ENCODE measurements around the gene SHPK. TPM values are rescaled to one million over a fixed set of nuclear protein-coding genes. Genes with fewer than 3 reads are reported as not detected.

SHPK gene
- total RNA-seq, 1 donor, result 4.7 TPM

DNA sequence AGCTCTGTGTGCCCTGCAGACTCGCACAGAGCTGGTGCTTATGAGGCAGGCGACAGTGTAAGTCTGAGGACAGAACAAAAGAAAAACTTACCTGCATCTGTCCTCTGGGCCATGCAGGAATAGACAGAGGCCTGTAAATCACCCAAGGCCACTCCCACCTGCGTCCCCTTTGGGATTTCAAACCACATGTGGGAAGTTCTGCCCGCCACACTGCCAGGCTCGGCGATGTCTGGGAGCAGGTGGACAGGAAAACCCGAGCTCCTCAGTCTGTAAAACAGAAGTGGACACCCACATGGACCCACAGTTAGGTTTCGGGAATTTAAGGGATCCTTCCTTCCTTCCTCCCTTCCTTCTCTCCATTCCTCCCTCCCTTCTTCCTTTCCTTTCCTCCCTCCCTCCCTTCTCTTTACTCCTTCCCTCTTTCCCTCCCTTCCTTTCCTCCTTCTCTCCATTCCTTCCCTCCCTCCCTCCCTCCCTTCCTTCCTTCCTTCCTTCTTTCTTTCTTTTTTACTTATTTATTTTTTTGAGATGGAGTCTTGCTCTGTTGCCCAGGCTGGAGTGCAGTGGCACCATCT, 14.8 kb downstream of the SHPK start:
- no peaks in the 10 kb centered on the region for H3K4me1 ChIP-seq (ENCODE audit: insufficient read depth, low read length)
- H3K9me3 ChIP-seq (ENCODE audit: low read depth, low read length), result no peaks in the 10 kb centered on the region
- H3K4me3 ChIP-seq (ENCODE audit: low read length), result no peak overlapping the region
- H3K27me3 ChIP-seq (ENCODE audit: insufficient read depth, low read length), result no peaks in the 10 kb centered on the region

DNA sequence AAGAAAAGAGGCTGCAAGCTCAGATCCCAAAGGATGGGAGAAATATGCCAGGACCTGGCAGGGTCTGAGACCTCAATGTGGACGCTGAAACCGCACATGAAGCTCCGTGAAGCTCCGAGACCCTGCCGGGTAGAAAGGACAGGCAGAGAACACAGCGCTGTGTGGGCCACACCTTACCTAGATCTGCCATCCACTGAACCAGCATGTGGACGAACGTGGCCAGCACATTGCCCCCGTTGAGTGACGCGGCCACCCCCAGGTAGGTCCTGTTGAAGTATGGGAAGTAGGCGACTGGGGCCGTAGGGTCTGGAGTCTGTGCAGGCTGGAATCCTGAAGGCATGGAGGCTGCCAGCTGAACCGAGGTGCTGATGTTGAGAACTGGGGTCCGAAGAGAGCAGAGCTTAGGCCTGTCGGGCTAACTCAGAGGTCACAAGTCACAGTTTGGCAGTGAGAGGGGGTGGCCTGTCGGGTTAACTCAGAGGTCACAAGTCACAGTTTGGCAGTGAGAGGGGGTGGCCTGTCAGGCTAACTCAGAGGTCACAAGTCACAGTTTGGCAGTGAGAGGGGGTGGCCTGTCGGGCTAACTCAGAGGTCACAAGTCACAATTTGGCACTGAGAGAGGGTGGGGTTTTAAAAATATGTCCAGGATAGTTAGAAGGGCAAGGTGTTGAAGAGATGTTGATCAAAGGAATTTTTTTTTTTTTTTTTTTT, 20.7 kb downstream of the SHPK start:
- Histone ChIP-seq H3K4me1 (ENCODE audit: insufficient read depth, low read length) (no peaks in the 10 kb centered on the region), H3K27me3 (ENCODE audit: insufficient read depth, low read length) (no peaks in the 10 kb centered on the region), H3K9me3 (ENCODE audit: low read depth, low read length) (no peaks in the 10 kb centered on the region), H3K4me3 (ENCODE audit: low read length) (no peak overlapping the region)

DNA sequence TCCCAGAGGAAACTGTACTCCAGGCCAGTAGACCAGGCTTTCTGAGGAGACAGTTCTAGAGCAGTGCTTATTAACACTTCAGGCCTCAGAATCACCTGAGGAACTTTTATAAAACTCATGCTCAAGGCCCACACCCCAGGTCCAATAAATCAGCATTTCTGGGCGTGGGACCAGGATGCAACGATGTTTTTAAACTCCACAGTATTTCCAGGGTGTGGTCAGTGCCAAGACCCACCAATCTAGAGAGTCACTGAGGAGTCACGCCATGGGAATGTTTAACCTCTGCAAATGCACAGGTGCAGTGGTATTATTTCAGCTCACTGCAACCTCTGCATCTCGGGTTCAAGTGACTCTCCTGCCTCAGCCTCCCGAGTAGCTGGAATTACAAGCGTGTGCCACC, 22.9 kb downstream of the SHPK start:
- no peaks in the 10 kb centered on the region for H3K27me3 ChIP-seq (ENCODE audit: insufficient read depth, low read length)
- no peaks in the 10 kb centered on the region for H3K9me3 ChIP-seq (ENCODE audit: low read depth, low read length)
- H3K4me3 ChIP-seq (ENCODE audit: low read length), result no peak overlapping the region
- H3K4me1 ChIP-seq (ENCODE audit: insufficient read depth, low read length), result no peaks in the 10 kb centered on the region

DNA sequence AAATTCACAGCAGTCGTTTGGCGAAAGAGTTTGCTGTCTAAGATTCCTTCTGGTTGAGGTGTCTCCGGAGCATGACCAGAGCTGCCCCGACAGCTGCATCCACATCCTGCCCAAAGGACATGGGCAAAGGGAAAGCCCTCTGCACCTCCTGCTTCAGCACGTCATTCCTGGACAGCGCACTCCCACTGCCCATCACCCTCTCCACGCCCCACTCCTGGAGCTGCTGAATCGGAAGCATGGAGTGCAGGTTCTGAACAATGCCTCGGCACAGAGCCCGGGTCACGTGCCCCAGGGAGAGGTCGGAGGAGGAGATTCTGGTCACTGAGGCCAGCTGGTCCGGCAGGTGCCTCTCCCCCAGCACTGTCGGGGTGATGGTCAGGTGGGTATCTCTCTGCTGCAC, 25.5 kb downstream of the SHPK start:
- Histone ChIP-seq H3K27me3 (ENCODE audit: insufficient read depth, low read length) (no peaks in the 10 kb centered on the region), H3K4me3 (ENCODE audit: low read length) (no peak overlapping the region), H3K9me3 (ENCODE audit: low read depth, low read length) (no peaks in the 10 kb centered on the region), H3K4me1 (ENCODE audit: insufficient read depth, low read length) (no peaks in the 10 kb centered on the region)

DNA sequence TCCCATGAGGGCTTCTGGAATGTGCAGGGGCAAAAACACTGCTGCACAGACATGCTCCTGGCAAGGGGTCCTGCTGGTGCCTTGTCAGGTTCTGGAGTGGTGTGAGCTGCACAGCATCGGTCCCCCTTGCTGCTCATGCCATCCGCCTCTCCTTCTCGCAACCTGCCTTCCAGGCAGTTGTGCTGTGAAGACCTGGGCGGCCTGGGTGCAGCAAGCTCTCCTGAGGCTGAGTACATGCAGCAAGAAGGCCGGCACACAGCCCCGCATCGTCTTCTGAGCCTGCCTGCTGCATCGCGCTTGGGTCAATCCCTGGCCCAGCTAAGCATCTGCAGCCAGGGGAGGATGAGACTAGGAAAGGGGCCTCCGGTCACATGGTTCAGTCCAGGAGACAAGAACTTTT, 26.4 kb downstream of the SHPK start:
- no peak overlapping the region for H3K4me3 ChIP-seq (ENCODE audit: low read length)
- no peaks in the 10 kb centered on the region for H3K4me1 ChIP-seq (ENCODE audit: insufficient read depth, low read length)
- H3K9me3 ChIP-seq (ENCODE audit: low read depth, low read length), result no peaks in the 10 kb centered on the region
- H3K27me3 ChIP-seq (ENCODE audit: insufficient read depth, low read length), result no peaks in the 10 kb centered on the region

DNA sequence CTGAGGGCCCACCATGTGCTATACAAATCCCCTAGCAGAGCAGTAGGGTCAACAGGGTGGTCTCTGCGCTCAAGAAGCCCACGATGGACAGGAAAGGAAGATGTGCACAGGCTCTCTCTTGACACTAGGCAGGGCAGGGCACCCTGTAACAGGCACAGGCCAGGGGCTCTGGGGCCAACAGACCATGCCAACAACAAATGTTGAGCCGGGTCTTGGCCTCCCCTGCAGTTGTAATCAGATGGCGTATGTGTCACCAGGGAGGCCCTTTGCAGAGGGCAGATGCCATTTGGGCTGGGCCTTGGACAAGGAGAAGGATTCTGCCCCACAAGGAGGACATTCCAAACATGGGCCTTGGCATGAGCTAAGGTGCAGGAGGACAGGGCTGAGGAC, 32.2 kb downstream of the SHPK start:
- Histone ChIP-seq H3K27me3 (ENCODE audit: insufficient read depth, low read length) (no peaks in the 10 kb centered on the region), H3K4me3 (ENCODE audit: low read length) (no peak overlapping the region), H3K9me3 (ENCODE audit: low read depth, low read length) (no peaks in the 10 kb centered on the region), H3K4me1 (ENCODE audit: insufficient read depth, low read length) (no peaks in the 10 kb centered on the region)

DNA sequence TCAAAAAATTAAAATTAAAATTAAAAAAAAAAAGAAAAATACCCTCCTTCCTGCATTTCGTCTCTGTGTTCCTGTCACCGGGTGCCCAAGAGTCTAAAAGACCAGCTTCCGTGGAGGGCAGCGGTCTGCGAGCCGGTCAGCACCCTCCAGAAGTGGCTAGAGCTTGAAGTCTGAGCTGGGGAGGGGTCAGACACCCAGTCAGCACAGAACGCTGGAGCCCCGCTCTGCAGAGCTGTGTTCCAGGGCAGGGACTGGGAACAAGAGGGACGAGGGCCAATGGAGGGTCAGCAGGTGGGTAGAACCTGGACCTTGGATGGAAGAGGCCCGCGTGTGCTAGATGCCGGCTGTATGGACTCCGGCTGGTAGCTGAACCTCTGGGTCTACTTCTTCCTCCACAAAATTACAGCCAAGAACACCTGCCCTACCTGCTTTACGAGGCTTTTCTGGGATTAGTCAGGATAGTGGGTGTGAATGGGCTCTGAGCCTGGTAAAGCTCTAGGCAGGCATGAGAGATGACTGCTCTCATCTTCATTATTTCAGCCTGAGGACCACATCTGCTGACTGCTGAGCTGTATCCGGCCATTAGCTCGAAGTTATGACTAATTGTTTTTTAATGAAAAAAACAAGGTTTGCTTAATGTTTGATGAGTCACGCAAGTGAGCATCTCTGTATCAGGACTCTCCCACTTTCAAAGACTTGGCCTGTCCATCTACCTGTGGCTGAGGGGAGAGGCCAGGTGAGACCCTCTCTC, 32.8 kb downstream of the SHPK start:
- Histone ChIP-seq H3K27me3 (ENCODE audit: insufficient read depth, low read length) (no peaks in the 10 kb centered on the region), H3K9me3 (ENCODE audit: low read depth, low read length) (no peaks in the 10 kb centered on the region), H3K4me3 (ENCODE audit: low read length) (no peak overlapping the region), H3K4me1 (ENCODE audit: insufficient read depth, low read length) (no peaks in the 10 kb centered on the region)

DNA sequence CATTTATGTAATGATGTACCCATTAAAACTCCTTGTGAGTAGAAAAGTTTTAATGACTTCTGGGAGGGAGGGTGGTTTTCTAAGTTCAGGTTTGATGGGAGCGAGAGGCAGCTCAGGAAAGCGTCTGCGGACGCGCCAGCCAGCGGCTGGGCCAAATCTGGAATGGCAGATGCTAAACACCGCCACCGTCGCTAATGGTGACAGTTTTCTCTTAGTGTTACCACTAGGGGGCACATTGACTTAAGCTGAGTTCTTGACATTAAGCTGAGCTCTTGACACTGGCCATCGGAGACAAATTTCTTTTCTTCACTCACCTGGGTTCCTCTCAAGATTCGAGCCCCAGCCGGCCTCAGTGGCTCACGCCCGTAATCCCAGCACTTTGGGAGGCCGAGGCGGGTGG, 33.6 kb downstream of the SHPK start:
- H3K9me3 ChIP-seq (ENCODE audit: low read depth, low read length), result no peaks in the 10 kb centered on the region
- no peak overlapping the region for H3K4me3 ChIP-seq (ENCODE audit: low read length)
- no peaks in the 10 kb centered on the region for H3K4me1 ChIP-seq (ENCODE audit: insufficient read depth, low read length)
- no peaks in the 10 kb centered on the region for H3K27me3 ChIP-seq (ENCODE audit: insufficient read depth, low read length)

DNA sequence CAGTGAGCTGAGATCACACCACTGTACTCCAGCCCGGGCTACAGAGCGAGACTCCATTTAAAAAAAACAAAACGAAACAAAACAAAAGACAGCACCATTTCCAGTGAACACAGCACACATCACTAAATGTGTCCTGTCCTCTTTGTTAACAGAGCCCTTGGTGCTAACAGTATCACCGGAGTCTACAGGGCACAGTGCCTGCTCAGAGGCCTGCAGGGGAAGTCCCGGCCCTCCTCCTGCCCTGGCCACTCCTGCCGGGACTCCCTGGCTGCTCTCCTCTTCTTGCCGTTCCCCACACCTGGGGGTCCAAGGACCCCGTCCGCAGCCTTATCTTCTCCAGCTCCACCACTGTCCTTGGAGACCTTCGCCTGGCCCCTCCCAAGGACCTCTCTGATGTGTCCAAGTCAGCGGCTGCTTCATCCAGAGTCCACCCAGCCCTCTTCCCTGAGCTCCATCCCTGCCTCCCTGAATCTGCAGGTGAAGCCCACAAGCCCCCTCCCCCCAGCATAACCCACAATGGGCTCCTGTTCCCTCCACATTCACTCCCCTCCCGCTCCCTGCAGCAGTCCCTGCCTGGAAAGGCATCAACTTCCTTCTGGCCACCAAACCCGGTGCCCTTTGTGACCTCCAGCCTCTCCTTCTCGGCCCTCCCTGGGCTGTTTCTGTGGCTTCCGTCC, 35.4 kb downstream of the SHPK start:
- Histone ChIP-seq H3K27me3 (ENCODE audit: insufficient read depth, low read length) (no peaks in the 10 kb centered on the region), H3K4me1 (ENCODE audit: insufficient read depth, low read length) (no peaks in the 10 kb centered on the region), H3K9me3 (ENCODE audit: low read depth, low read length) (no peaks in the 10 kb centered on the region), H3K4me3 (ENCODE audit: low read length) (no peak overlapping the region)

DNA sequence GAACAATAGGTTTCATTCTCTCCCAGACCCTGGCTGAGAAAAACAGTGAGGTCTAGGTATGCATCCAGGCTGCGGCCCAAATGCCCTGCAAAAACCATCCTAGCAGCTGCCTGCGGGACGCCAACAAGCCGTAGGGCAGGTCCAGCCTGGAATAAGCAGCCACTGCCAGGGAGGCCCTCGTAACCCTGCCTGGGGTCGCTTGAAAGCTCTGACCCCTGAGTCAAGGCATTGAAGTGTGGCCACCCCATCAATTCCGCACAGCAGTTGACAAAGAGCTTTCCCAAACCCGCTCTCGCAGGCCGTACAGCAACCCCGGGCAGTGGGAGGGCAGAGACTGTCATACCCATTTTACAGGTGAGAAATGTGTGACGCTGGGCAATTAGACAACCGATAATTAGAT, 38.0 kb downstream of the SHPK start:
- Histone ChIP-seq H3K4me3 (ENCODE audit: low read length) (no peak overlapping the region), H3K4me1 (ENCODE audit: insufficient read depth, low read length) (no peaks in the 10 kb centered on the region), H3K27me3 (ENCODE audit: insufficient read depth, low read length) (no peaks in the 10 kb centered on the region), H3K9me3 (ENCODE audit: low read depth, low read length) (no peaks in the 10 kb centered on the region)

DNA sequence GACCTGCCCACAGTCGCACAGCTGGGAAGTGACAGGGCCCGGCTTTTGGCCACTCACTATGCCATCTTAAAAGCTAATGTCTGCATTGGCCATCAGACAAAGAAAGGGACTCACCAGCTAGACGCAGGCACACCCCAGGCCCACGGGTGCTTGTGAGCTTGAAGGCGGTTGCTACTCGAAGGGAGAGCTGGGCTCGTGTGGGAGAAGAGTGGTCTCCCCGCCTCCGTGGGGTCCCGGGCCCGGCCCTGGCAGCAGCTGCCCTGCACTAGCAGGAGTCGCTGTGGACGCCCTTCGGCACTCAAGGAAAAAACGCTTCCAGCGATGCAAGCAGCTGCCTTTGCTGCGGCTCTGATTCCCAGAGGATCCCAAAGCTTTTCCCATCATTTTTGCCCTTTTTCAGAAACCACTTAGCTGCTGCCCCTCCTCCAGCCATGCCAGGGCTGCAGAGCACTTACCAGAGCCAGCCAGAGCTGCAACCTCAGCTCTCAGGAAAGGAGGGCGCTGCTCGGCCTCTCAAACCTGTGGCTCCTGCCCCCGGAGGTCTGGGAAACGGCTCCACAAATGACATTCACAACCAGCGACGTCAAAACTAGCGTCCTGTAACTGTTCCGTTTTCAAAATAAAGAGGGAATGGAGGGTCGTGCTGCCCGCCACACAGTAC, 39.1 kb downstream of the SHPK start:
- Histone ChIP-seq H3K4me1 (ENCODE audit: insufficient read depth, low read length) (no peaks in the 10 kb centered on the region), H3K9me3 (ENCODE audit: low read depth, low read length) (no peaks in the 10 kb centered on the region), H3K27me3 (ENCODE audit: insufficient read depth, low read length) (no peaks in the 10 kb centered on the region)

DNA sequence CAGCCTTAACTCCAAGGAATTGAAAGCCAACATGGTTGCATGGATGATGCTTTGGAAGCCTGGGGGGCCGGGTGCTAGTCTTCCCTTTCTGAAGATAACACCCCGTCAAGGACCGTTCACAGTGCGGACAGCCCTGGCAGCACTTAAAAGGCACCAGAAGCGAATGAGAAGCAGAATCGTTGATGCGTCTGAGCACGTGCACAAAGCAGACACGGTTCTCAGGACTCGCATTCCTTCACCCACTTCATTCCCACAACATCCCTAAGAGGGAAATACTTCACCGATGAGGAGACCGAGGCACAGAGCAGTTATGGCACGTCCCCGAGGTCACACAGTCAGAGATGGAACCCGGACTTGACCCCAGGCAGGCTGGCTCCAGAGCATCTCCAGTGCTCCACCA, 41.1 kb downstream of the SHPK start:
- Histone ChIP-seq H3K27me3 (ENCODE audit: insufficient read depth, low read length) (no peaks in the 10 kb centered on the region), H3K9me3 (ENCODE audit: low read depth, low read length) (no peaks in the 10 kb centered on the region)

More for the DNA sequence above, 39.1 kb downstream of the SHPK start:
- no peak overlapping the region for H3K4me3 ChIP-seq (ENCODE audit: low read length)

DNA sequence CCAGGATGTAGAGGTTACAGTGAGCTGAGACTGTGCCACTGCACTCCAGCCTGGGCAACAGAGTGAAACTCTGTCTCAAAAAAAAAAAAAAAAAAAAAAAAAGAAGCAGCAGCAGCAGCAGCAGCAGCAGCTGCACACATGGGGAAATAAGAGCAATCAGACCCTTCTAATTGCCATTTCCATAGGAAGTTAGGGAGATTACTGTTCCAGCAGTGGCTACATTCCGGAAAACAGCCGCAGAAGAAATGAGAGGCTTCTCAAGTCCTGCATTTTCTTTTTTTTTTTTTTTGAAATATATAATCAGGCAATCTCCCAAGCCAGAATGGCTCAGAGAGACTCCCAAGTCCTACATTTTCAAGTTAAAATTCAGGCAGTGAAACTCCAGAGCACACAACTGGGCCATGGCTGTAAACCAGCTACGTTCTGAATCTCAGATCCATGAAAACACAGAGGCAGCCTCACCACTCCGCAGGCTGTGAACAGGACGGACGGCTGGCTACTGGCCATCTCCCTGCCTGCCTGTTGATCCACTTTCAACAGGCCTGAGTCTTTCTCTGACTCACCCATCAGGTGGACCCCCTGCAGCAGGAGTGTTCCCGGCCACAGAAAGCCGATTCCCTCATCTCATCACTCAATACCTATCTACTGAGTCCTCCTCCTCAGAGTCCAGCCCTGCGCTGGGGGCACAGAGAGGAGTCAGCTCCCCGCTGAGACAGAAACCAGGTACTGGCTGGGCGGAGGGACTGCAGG, 41.8 kb downstream of the SHPK start:
- Histone ChIP-seq H3K4me1 (ENCODE audit: insufficient read depth, low read length) (no peaks in the 10 kb centered on the region), H3K27me3 (ENCODE audit: insufficient read depth, low read length) (no peaks in the 10 kb centered on the region), H3K9me3 (ENCODE audit: low read depth, low read length) (no peaks in the 10 kb centered on the region), H3K4me3 (ENCODE audit: low read length) (no peak overlapping the region)

More for the DNA sequence above, 41.1 kb downstream of the SHPK start:
- Histone ChIP-seq H3K4me3 (ENCODE audit: low read length) (no peak overlapping the region), H3K4me1 (ENCODE audit: insufficient read depth, low read length) (no peaks in the 10 kb centered on the region)

DNA sequence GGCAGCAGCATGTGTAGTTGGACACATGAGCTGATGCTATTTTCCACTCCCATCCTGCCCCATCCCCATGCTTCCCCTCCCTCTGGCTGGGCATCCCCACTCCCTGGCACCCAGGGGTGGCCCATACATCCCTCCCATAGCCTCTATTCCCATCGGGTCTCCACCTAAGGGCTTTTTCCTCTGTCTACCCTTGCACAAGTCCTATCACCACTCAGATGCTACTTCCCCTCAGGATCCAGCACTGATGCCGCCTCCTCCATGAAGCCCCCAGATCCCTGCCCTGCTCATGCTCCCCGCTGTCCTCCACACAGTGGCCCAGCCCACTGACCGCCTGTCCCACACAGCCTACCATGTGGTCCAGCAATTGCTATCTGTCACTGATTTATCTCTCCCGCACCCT, 42.7 kb downstream of the SHPK start:
- H3K4me3 ChIP-seq (ENCODE audit: low read length), result no peak overlapping the region
- no peaks in the 10 kb centered on the region for H3K9me3 ChIP-seq (ENCODE audit: low read depth, low read length)
- H3K4me1 ChIP-seq (ENCODE audit: insufficient read depth, low read length), result no peaks in the 10 kb centered on the region
- H3K27me3 ChIP-seq (ENCODE audit: insufficient read depth, low read length), result no peaks in the 10 kb centered on the region

Data from mononuclear cell (primary cell).